Gastroesophageal sphincter (tissue), 3 donors: ENCODE data around the gene GSAP.

Experiments
- POLR2AphosphoS5 ChIP-seq: sonication (generic); formaldehyde crosslinking; IDR thresholded peaks from one replicate; pipeline ENCODE4 v1.6.1; 2017; ENCODE audit warnings: antibody characterized with exemption
- TF ChIP-seq, protein P1 (sequence below), 4 experiments: fragments of 200-600 bp in 2 of 4; fragments of 450-650 bp in 2 of 4; sonication (generic) in 1 of 4; IDR thresholded peaks; one replicate each; pipeline ENCODE4 v1.5.1; 2017 to 2019; ENCODE audit warnings: antibody characterized with exemption in 4 of 4, mild to moderate bottlenecking in 2 of 4, moderate library complexity in 2 of 4

DNA sequence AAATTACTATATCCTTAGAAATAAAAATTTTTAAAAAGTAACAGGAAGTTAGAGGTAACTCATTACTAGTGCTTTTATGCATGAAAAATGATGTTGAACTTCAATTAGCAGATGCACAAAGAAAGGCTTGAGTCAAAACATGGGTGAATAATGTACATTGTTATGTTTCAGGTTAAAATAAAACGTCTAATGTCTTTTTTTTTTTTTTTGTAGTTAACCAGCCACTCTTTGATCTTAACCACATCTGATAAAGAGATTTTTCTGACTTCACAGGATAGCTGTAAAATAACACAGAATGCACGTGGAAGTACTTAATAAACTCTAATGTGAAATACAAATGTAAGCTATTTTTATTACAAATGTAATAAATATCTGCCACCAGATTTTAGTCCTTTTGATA lies 61.7 kb downstream of the GSAP start:
- TF ChIP-seq, protein P1, sequence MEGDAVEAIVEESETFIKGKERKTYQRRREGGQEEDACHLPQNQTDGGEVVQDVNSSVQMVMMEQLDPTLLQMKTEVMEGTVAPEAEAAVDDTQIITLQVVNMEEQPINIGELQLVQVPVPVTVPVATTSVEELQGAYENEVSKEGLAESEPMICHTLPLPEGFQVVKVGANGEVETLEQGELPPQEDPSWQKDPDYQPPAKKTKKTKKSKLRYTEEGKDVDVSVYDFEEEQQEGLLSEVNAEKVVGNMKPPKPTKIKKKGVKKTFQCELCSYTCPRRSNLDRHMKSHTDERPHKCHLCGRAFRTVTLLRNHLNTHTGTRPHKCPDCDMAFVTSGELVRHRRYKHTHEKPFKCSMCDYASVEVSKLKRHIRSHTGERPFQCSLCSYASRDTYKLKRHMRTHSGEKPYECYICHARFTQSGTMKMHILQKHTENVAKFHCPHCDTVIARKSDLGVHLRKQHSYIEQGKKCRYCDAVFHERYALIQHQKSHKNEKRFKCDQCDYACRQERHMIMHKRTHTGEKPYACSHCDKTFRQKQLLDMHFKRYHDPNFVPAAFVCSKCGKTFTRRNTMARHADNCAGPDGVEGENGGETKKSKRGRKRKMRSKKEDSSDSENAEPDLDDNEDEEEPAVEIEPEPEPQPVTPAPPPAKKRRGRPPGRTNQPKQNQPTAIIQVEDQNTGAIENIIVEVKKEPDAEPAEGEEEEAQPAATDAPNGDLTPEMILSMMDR (IDR thresholded peaks at IDR 0.05): no peak
- TF ChIP-seq POLR2AphosphoS5: no peak
